ENCODE results near the gene SLC1A7. TPM values are rescaled to one million over a fixed set of nuclear protein-coding genes. Genes with fewer than 3 reads are reported as not detected.

The SLC1A7 gene
- total RNA-seq, 1 experiment from 2014 or later, result not detected

- no peak overlapping the region for H3K27ac ChIP-seq (ENCODE audit: low read depth, low read length)
- no peak overlapping the region for H3K4me3 ChIP-seq (replicated peaks in 1 of 2; ENCODE audit: low read depth in 1 of 2, low read length in 2 of 2)
- H3K4me1 ChIP-seq (ENCODE audit: control insufficient read depth in 1 of 2, insufficient read depth in 2 of 2, low read length in 2 of 2), result no peaks in the 10 kb centered on the region
- no peaks in the 10 kb centered on the region for H4K20me1 ChIP-seq (ENCODE audit: insufficient read depth)
- no peaks in the 10 kb centered on the region for H3K27me3 ChIP-seq (ENCODE audit: insufficient read depth, low read length)
- H3K9me2 ChIP-seq (ENCODE audit: insufficient read depth), result no peaks in the 10 kb centered on the region
- H3K36me3 ChIP-seq (ENCODE audit: control insufficient read depth in 1 of 2, insufficient read depth in 2 of 2, low read length in 2 of 2), result no peaks in the 10 kb centered on the region
- ATAC-seq (no peak), DNase-seq (ENCODE audit: low read depth, low spot score) (no peak)
- no peak overlapping the region for H3K4me2 ChIP-seq (ENCODE audit: low read length)
- no peak overlapping the region for H3K9ac ChIP-seq (ENCODE audit: low read length)
- no peaks in the 10 kb centered on the region for H3K79me2 ChIP-seq (ENCODE audit: insufficient read depth, low read length)
- CTCF ChIA-PET, result no interaction called here
- intact Hi-C loops (cut with micrococcal nuclease), result no loop called here
- POLR2A ChIA-PET, result no interaction called here
- no TSS peak for BruUV-seq (replicated peaks)
- RAD21 ChIA-PET (ENCODE audit: low non-redundant PET in 1 of 2, low total read pairs in 2 of 2, uncharacterized antibody in 2 of 2, unreplicated experiment in 2 of 2), result no interaction called here
- H2AFZ ChIP-seq (ENCODE audit: low read depth, low read length, poor library complexity, severe bottlenecking), result no peak overlapping the region
- TF ChIP-seq CEBPB (IDR thresholded peaks at IDR 0.05; ENCODE audit: low read depth) (no peak), TCF7L2 (IDR thresholded peaks at IDR 0.05; ENCODE audit: borderline replicate concordance, extremely low read depth, insufficient read depth, insufficient read length) (no peak), ELF1 (IDR thresholded peaks at IDR 0.05; ENCODE audit: borderline replicate concordance, low read depth) (no peak)
- no peaks in the 10 kb centered on the region for H3K9me3 ChIP-seq (ENCODE audit: control insufficient read depth in 1 of 2, insufficient read depth in 1 of 2, low read depth in 1 of 2, low read length in 2 of 2)
Measured at GRCh38 chr1:53073868-53074311, 68.5 kb downstream of the SLC1A7 start.

GRCh38 chr1:53073287-53073686 is 69.2 kb downstream of the SLC1A7 start:
- H3K4me2 ChIP-seq (ENCODE audit: low read length), result no peak overlapping the region
- POLR2A ChIA-PET, result no interaction called here

More at GRCh38 chr1:53073287-53073686, 69.2 kb downstream of the SLC1A7 start:
- no peaks in the 10 kb centered on the region for H3K27me3 ChIP-seq (ENCODE audit: insufficient read depth, low read length)
- no peak overlapping the region for H3K27ac ChIP-seq (ENCODE audit: low read depth, low read length)
- H3K79me2 ChIP-seq (ENCODE audit: insufficient read depth, low read length), result no peaks in the 10 kb centered on the region
- ChIA-PET RAD21 (ENCODE audit: low non-redundant PET in 1 of 2, low total read pairs in 2 of 2, uncharacterized antibody in 2 of 2, unreplicated experiment in 2 of 2) (no interaction called here), CTCF (no interaction called here)
- no peak overlapping the region for H2AFZ ChIP-seq (ENCODE audit: low read depth, low read length, poor library complexity, severe bottlenecking)
- intact Hi-C loops (cut with micrococcal nuclease), result no loop called here
- H3K4me1 ChIP-seq (ENCODE audit: control insufficient read depth in 1 of 2, insufficient read depth in 2 of 2, low read length in 2 of 2), result no peaks in the 10 kb centered on the region
- no peak for TF ChIP-seq CBX3 (IDR thresholded peaks at IDR 0.05; ENCODE audit: low read depth)
- TF ChIP-seq POLR2A (IDR thresholded peaks at IDR 0.05; ENCODE audit: borderline replicate concordance, extremely low read depth, insufficient read depth, insufficient read length), result no peak
- no peak for TF ChIP-seq FOSL1 (IDR thresholded peaks at IDR 0.05; ENCODE audit: low read depth)
- TF ChIP-seq REST (IDR thresholded peaks at IDR 0.05; ENCODE audit: low read depth), result no peak
- no peak for TF ChIP-seq YY1 (IDR thresholded peaks at IDR 0.05; ENCODE audit: extremely low read depth, insufficient replicate concordance, low read depth, low read length)
- no peak for TF ChIP-seq ELF1 (IDR thresholded peaks at IDR 0.05; ENCODE audit: borderline replicate concordance, low read depth)
- no peak for TF ChIP-seq EGR1 (IDR thresholded peaks at IDR 0.05; ENCODE audit: low read depth)
- TF ChIP-seq EZH2 (IDR thresholded peaks at IDR 0.05), result no peak
- no peak for TF ChIP-seq ZFX (IDR thresholded peaks at IDR 0.05)
- TF ChIP-seq EZH2phosphoT487 (IDR thresholded peaks at IDR 0.05; ENCODE audit: borderline replicate concordance), result no peak
- no peak for TF ChIP-seq ATF3 (IDR thresholded peaks at IDR 0.05)
- TF ChIP-seq JUND (IDR thresholded peaks at IDR 0.05), result no peak
- DNase-seq (ENCODE audit: low read depth, low spot score) (no peak), ATAC-seq (no peak)
- no peak overlapping the region for H3K4me3 ChIP-seq (replicated peaks in 1 of 2; ENCODE audit: low read depth in 1 of 2, low read length in 2 of 2)
- no TSS peak for BruUV-seq (replicated peaks)
- no peak overlapping the region for H3K9ac ChIP-seq (ENCODE audit: low read length)
- no peaks in the 10 kb centered on the region for H4K20me1 ChIP-seq (ENCODE audit: insufficient read depth)
- H3K36me3 ChIP-seq (ENCODE audit: control insufficient read depth in 1 of 2, insufficient read depth in 2 of 2, low read length in 2 of 2), result no peaks in the 10 kb centered on the region
- H3K9me2 ChIP-seq (ENCODE audit: insufficient read depth), result no peaks in the 10 kb centered on the region
- H3K9me3 ChIP-seq (ENCODE audit: control insufficient read depth in 1 of 2, insufficient read depth in 1 of 2, low read depth in 1 of 2, low read length in 2 of 2), result no peaks in the 10 kb centered on the region

All from HCT116 (cell line).